ENCODE measurements around the gene MUC4. TPM values are rescaled to one million over a fixed set of nuclear protein-coding genes. Genes with fewer than 3 reads are reported as not detected.

MUC4 gene
- total and polyA plus RNA-seq, 4 donors: not detected

- no peaks in the 10 kb centered on the region for H3K9me3 ChIP-seq (ENCODE audit: control insufficient read depth in 4 of 4, low read length in 3 of 4)
- no peak for TF ChIP-seq REST (IDR thresholded peaks at IDR 0.05)
- no peak for TF ChIP-seq EGR1 (IDR thresholded peaks at IDR 0.05; ENCODE audit: low read depth in 2 of 2)
- 86% methylated on average over 11 of the region's 11 CpGs for WGBS
- DNase-seq (ENCODE audit: low spot score): no peak
- H3K27me3 ChIP-seq (ENCODE audit: control insufficient read depth in 4 of 4, insufficient read depth in 4 of 4, low read length in 3 of 4): no peaks in the 10 kb centered on the region
- H3K4me1 ChIP-seq (ENCODE audit: control insufficient read depth in 4 of 4, insufficient read depth in 4 of 4, low read length in 3 of 4): no peaks in the 10 kb centered on the region
- H3K36me3 ChIP-seq (ENCODE audit: control insufficient read depth in 4 of 4, insufficient read depth in 3 of 4, low read depth in 1 of 4, low read length in 3 of 4): peaks cover 2 to 14% (median 10%) of the 10 kb centered on the region in 4 donors
- H3K27ac ChIP-seq (ENCODE audit: low read depth in 1 of 2, low read length in 2 of 2): no peak overlapping the region
- no peak overlapping the region for H3K4me3 ChIP-seq (ENCODE audit: low read depth in 1 of 3, low read length in 3 of 3)
- no peak overlapping the region for H3K9ac ChIP-seq (ENCODE audit: low read depth in 1 of 2, low read length in 2 of 2)
These were observed 114.0 kb downstream of the MUC4 start for GRCh38 chr3:195697582-195698324.

Small RNA genes lying within 50 kb of the gene (small RNA-seq; reads per million reads assigned to genes)
- not detected for gene MIR570

Other genes starting within 250 kb of the MUC4 start
- under 1 TPM in 1 of 2 donors, not detected in 1; 0.33 TPM for gene APOD, start 228.0 kb downstream of the MUC4 start, total RNA-seq
- gene APOD, start 228.0 kb downstream of the MUC4 start, polyA plus RNA-seq: 1 to 10 TPM in 1 of 2 donors, under 1 TPM in 1; 0.56 to 4.0 TPM
- gene MUC20, start 91.0 kb downstream of the MUC4 start, total RNA-seq: 1 to 10 TPM; 1.1 to 9.7 TPM
- gene MUC20, start 91.0 kb downstream of the MUC4 start, polyA plus RNA-seq: 1 to 10 TPM; 6.0 to 9.3 TPM
- gene TNK2, start 96.6 kb upstream of the MUC4 start, total RNA-seq: 1 to 10 TPM; 8.3 to 9.4 TPM
- gene TNK2, start 96.6 kb upstream of the MUC4 start, polyA plus RNA-seq: 10 to 100 TPM in 1 of 2 donors, 1 to 10 TPM in 1; 4.0 to 12.2 TPM

Measured in liver (tissue), 10 donors.